Measurements from ENCODE around the gene MOK. TPM values are rescaled to one million over a fixed set of nuclear protein-coding genes. Genes with fewer than 3 reads are reported as not detected.

The MOK gene
- total RNA-seq, 1 donor from 2014 or later, result 2.3 TPM

DNA sequence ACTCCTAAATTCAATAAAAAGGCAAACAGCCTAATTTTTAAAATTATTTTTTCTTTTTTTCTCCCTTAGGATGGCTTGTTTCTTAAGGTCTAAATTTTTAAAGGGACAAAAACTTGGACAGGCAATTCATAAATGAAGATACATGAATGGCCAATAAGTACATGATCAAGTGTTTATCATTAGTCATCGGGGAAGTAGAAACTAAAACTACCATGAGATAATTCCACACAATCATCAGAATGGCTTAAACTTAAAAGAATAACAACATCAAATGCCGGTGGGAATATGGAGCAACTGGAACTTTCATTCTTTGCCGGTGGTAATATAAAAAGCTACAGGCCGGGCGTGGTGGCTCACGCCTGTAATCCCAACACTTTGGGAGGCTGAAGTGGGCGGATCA is 29.1 kb downstream of the MOK start:
- no peak overlapping the region for H3K4me3 ChIP-seq (ENCODE audit: low read depth, low read length)
- TF ChIP-seq, protein P1, sequence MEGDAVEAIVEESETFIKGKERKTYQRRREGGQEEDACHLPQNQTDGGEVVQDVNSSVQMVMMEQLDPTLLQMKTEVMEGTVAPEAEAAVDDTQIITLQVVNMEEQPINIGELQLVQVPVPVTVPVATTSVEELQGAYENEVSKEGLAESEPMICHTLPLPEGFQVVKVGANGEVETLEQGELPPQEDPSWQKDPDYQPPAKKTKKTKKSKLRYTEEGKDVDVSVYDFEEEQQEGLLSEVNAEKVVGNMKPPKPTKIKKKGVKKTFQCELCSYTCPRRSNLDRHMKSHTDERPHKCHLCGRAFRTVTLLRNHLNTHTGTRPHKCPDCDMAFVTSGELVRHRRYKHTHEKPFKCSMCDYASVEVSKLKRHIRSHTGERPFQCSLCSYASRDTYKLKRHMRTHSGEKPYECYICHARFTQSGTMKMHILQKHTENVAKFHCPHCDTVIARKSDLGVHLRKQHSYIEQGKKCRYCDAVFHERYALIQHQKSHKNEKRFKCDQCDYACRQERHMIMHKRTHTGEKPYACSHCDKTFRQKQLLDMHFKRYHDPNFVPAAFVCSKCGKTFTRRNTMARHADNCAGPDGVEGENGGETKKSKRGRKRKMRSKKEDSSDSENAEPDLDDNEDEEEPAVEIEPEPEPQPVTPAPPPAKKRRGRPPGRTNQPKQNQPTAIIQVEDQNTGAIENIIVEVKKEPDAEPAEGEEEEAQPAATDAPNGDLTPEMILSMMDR (conservative IDR thresholded peaks at IDR 0.05; ENCODE audit: low read depth, low read length), result no peak
- no peak for DNase-seq (ENCODE audit: low read depth)

DNA sequence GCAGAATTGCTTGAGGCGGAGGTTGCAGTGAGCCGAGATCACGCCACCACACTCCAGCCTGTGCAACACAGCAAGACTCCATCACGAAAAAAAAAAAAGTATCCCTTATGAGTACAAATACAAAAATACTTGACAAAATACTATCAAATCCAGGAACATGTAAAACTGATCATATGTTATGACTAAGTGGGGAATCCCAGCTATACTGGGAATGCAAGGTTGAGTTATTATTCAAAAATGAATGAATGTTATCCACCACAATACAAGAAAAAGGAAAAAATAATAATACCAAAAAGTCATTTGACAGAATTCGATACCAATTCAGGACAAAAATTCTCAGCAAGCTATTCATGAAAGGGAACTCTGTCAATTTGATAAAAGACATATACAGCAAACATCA is 32.6 kb downstream of the MOK start:
- TF ChIP-seq, protein P1 (conservative IDR thresholded peaks at IDR 0.05; ENCODE audit: low read depth, low read length), result no peak

GRCh38 chr14:102264775-102265174 is 40.2 kb downstream of the MOK start:
- H3K4me3 ChIP-seq (ENCODE audit: low read depth, low read length), result no peak overlapping the region
- DNase-seq (ENCODE audit: low read depth), result no peak
- TF ChIP-seq, protein P1 (conservative IDR thresholded peaks at IDR 0.05; ENCODE audit: low read depth, low read length), result no peak

More for the DNA sequence above, 32.6 kb downstream of the MOK start:
- H3K4me3 ChIP-seq (ENCODE audit: low read depth, low read length), result no peak overlapping the region
- no peak for DNase-seq (ENCODE audit: low read depth)

- no peak overlapping the region for H3K4me3 ChIP-seq (ENCODE audit: low read depth, low read length)
- TF ChIP-seq, protein P1 (conservative IDR thresholded peaks at IDR 0.05; ENCODE audit: low read depth, low read length), result no peak
- no peak for DNase-seq (ENCODE audit: low read depth)
These were observed 40.6 kb downstream of the MOK start for GRCh38 chr14:102264355-102264754.

DNA sequence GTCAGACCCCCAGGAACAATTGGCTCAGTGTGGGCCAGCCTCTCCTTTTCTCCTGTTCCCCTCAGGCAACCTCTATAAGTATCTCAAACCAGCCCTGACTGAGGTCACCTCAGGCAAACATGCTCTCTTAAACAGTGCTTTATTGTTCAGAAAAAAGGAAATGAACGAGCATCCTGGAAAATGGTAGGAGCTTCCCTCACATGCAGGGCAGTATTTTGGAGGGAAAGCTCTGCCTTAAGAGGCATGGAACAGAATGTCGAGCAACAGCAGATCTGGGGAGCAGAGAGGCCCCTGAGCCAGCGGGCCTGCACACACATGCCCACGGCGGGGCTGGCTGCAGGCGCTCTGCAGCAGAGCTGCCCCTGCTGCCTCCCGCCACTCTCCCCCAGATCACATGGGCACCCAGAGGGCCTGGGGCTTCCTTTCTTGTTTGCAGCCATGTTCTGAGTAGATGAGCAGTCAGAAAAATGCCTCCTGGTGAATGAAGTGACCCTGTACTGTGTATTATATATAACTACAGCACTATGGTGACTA is 42.0 kb downstream of the MOK start:
- no peak for DNase-seq (ENCODE audit: low read depth)
- no peak overlapping the region for H3K4me3 ChIP-seq (ENCODE audit: low read depth, low read length)
- TF ChIP-seq, protein P1 (conservative IDR thresholded peaks at IDR 0.05; ENCODE audit: low read depth, low read length), result no peak

DNA sequence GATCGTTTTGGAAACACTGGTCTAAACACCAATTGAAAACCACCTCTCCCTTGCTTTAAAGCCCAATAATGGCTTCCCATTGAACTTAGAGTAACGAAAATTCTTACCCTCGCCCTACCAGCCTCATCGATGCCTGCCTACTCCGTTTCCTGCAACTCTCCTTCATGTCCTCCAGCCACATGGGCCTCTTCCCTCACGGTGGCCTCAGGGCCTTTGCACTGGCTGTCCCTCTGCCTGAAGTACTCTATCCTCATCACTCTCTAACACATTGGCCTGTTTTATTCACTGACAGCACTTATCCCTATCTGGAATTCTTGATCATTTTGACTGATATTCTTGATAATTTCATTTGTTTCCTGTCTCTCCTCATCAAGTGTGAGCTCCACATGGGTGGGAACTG is 46.8 kb downstream of the MOK start:
- DNase-seq (ENCODE audit: low read depth), result no peak
- TF ChIP-seq, protein P1 (conservative IDR thresholded peaks at IDR 0.05; ENCODE audit: low read depth, low read length), result no peak
- H3K4me3 ChIP-seq (ENCODE audit: low read depth, low read length), result no peak overlapping the region

- H3K4me3 ChIP-seq (ENCODE audit: low read depth, low read length), result no peak overlapping the region
- no peak for DNase-seq (ENCODE audit: low read depth)
- TF ChIP-seq, protein P1 (conservative IDR thresholded peaks at IDR 0.05; ENCODE audit: low read depth, low read length), result no peak
These were observed 48.2 kb downstream of the MOK start for GRCh38 chr14:102256716-102257115.
